Neural crest cell (in vitro differentiated cells): ENCODE results near the gene TSC22D3. TPM values are rescaled to one million over a fixed set of nuclear protein-coding genes. Genes with fewer than 3 reads are reported as not detected.

Experiments used
- DNase-seq: peaks from one replicate; pipeline ENCODE4 v3.0.0; 2021; ENCODE audit warnings: low read depth, mixed read lengths, low spot score
- H3K27ac Mint-ChIP-seq: one replicate; pipeline ENCODE4 v1.8.0; 2021; ENCODE audit warnings: mild to moderate bottlenecking, mixed read lengths; ENCODE audit not compliant: unreplicated experiment
- H3K27me3 Mint-ChIP-seq: 2 replicates; pipeline ENCODE4 v1.8.0; 2021; ENCODE audit warnings: low read depth, mild to moderate bottlenecking, mixed read lengths
- H3K36me3 Mint-ChIP-seq: 2 replicates; pipeline ENCODE4 v1.8.0; 2021; ENCODE audit warnings: low read depth, mild to moderate bottlenecking, mixed read lengths
- H3K4me1 Mint-ChIP-seq: 2 replicates; pipeline ENCODE4 v1.8.0; 2021; ENCODE audit warnings: mixed read lengths
- H3K4me3 Mint-ChIP-seq: one replicate; pipeline ENCODE4 v1.8.0; 2021; ENCODE audit warnings: mild to moderate bottlenecking, mixed read lengths
- H3K9me3 Mint-ChIP-seq: 2 replicates; pipeline ENCODE4 v1.8.0; 2021; ENCODE audit warnings: mixed read lengths
- CTCF ChIP-seq: fragments of 200-600 bp; sonication (generic); conservative IDR thresholded peaks from 2 replicates; pipeline ENCODE4 v1.5.0; 2021; ENCODE audit warnings: antibody characterized with exemption, mild to moderate bottlenecking
- total RNA-seq: library from RNA; stranded (reverse); gene quantifications from 2 replicates; pipeline ENCODE4 v1.2.1, GENCODE V29; 2021

Gene TSC22D3
- total RNA-seq, 1 donor from 2014 or later, result 22.3 TPM

- H3K4me3 Mint-ChIP-seq, result no peak overlapping the region
- peaks cover 6% of the 10 kb centered on the region for H3K9me3 Mint-ChIP-seq
- no peaks in the 10 kb centered on the region for H3K27me3 Mint-ChIP-seq
- no peak overlapping the region for H3K27ac Mint-ChIP-seq
- no peak for DNase-seq
- peaks cover 3% of the 10 kb centered on the region for H3K36me3 Mint-ChIP-seq
- H3K4me1 Mint-ChIP-seq, result no peaks in the 10 kb centered on the region
- no peak for TF ChIP-seq CTCF
These were observed 28.8 kb upstream of the TSC22D3 start for GRCh38 chrX:107804427-107804826.

GRCh38 chrX:107787827-107788226 lies 12.2 kb upstream of the TSC22D3 start:
- DNase-seq, result no peak
- Mint-ChIP-seq H3K27me3 (no peaks in the 10 kb centered on the region), H3K4me1 (no peaks in the 10 kb centered on the region)

GRCh38 chrX:107780525-107780924 lies 4.9 kb upstream of the TSC22D3 start:
- Mint-ChIP-seq H3K27me3 (peaks cover 14% of the 10 kb centered on the region), H3K27ac (no peak overlapping the region), H3K4me1 (peaks cover 12% of the 10 kb centered on the region), H3K36me3 (no peaks in the 10 kb centered on the region), H3K9me3 (peaks cover 3% of the 10 kb centered on the region), H3K4me3 (no peak overlapping the region)
- no peak for TF ChIP-seq CTCF
- no peak for DNase-seq

More at GRCh38 chrX:107787827-107788226, 12.2 kb upstream of the TSC22D3 start:
- no peak overlapping the region for H3K27ac Mint-ChIP-seq
- peaks cover 3% of the 10 kb centered on the region for H3K9me3 Mint-ChIP-seq
- no peak for TF ChIP-seq CTCF
- H3K36me3 Mint-ChIP-seq, result no peaks in the 10 kb centered on the region
- H3K4me3 Mint-ChIP-seq, result no peak overlapping the region

- TF ChIP-seq CTCF, result no peak
- Mint-ChIP-seq H3K27ac (no peak within 1 kb of the TSS), H3K4me1 (peaks cover 12% of the 10 kb centered on the region)
These were observed 1.9 kb upstream of the TSC22D3 start, which contains the start of gene NCBP2L for GRCh38 chrX:107777536-107777832. Gene NCBP2L (plus strand): TSS chrX:107777733. CDS start chrX:107794221, 16,488 bp downstream.

GRCh38 chrX:107776649-107777535 lies 1.3 kb upstream of the TSC22D3 start:
- DNase-seq, result peak; percentile 40
- Mint-ChIP-seq H3K9me3 (no peaks in the 10 kb centered on the region), H3K27me3 (peaks cover 44% of the 10 kb centered on the region), H3K36me3 (no peaks in the 10 kb centered on the region), H3K4me1 (peaks cover 12% of the 10 kb centered on the region), H3K4me3 (peak overlapping the region; percentile 82), H3K27ac (no peak overlapping the region)
- TF ChIP-seq CTCF, result peak; percentile 80

More at GRCh38 chrX:107777536-107777832, 1.9 kb upstream of the TSC22D3 start, which contains the start of gene NCBP2L:
- H3K36me3 Mint-ChIP-seq, result no peaks in the 10 kb centered on the region
- peak within 1 kb of the TSS; percentile 82 for H3K4me3 Mint-ChIP-seq
- DNase-seq, result no peak
- H3K9me3 Mint-ChIP-seq, result no peaks in the 10 kb centered on the region
- peaks cover 38% of the 10 kb centered on the region for H3K27me3 Mint-ChIP-seq
